ENCODE results near the gene NET1.
A peak's percentile ranks its signal among the peaks of the same experiment; 100 is the strongest.
"Not testable (repeated sequence)": the region's sequence is repeated elsewhere in the genome, so short reads cannot be mapped to it uniquely, and the experiment has no call there.

NET1 gene

DNA sequence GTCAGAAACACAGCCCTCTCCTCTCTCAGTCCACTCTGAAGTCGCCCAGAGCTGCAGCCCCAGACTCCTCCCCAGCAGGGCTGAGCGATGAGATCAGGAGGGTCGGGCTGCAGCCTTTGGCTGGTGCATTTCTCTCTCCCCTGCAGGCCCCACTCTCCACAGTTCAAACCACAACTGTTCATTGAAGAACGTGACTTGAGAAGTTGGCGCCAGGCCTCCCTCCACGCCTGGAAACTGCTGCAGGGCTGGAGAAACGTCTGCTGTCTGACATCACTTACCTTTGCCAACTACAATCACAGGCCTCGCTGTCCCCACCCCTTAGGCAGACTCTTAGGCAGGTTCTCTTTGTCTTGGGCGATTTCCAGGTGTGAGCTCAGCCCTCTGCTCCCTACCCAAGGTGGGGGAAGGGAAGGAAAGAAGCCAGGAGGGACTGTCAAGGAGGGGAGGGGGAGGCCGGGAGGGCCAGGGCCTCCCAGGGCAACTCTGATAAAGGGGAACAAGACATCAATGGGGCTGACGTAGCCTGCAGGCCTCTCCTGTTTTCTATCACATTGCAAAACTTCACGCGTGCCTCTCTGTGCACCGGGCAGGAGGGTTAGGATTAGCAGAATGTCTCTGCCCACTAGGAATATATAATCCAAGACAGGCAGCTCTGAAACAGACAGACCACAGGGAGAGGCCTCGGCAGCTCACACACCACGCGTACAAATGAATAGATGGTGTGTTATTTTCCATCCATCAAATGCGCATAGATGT is 54.3 kb downstream of the NET1 start:
- peak; percentile 13 to 46 for DNase-seq

DNA sequence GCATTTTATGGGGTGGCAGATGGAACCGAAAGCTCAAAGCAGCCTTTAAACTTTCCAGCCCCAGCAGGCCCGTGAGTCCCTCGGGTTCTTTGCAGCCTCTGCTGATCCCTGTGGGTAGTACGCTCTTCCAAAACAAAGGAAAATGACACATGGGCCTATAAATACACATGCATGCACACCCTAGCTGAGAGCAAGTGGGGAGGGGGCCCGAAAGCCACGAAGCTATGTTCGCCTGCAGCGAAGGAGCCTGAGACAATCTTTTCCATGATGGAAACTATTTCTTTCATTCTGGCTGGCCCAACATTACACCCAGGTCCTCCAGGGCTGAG is 54.8 kb downstream of the NET1 start:
- no peak for DNase-seq

DNA sequence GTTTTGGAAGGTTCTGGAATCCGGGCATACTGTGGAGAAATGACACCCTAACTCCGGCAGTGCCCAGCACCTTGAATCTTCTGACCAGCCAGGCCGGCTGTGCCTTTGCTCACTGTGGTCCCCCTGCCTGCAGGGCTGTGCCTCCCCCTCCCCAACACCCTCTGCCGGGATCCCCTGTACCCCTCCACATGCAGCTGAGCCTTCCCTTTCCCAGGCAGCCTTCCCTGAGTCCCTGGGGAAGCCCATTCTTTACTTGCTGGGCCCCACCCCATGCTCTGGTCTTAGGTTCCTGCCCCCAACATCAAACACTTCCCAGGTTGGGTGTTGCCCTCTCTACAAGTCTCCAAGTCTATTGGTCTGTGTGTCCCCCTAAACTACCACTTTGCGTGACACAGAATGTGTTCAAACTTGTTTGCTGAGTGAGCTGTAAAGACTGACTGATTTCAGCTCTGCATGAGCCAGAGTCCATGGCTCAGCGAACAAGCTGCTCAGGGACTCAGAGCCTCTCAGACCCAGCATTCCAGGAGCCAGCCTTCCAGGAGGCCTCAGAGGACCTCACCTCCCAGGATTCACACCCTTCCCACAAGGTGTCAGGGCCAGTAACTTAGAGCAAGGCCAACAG is 55.4 kb downstream of the NET1 start:
- no peak for DNase-seq

DNA sequence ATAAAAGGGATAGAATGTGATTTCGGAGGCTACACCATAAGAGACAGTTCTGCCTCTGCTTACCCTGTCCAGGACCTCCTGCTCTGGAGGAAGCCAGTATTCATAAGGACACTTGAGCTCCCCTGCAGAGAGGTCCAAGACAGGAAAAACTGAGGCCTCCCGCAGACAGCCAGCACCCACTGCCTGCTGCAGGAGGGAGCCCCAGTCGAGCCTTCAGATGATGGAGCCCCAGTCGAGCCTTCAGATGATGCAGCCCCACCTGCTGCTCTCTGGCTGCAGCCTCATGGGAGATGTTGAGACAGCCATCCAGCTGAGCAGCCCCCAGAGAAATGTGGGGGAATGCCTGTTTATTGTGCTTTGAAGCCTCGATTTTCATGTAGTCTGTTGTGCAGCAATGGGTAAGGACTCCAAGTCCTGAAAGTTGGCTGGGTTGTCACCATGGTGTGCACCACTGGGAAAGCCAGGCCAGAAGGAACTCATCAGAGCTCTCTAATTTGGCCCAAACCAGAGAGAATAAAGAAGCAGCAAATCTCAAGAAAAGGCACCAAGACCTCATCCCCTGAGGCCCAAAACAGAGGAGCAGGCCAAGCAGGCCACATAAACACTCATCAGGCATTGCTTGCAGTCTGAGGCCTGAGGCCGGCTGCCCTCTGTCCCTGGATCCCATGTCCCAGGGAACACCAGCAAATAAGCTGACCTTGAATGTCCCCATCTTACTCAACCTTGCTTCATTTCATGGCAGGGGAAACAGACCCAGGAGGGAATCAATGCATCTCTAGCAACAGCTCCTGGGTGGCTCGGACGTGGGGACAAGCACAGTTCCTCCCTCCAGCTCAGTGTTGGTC is 56.1 kb downstream of the NET1 start:
- no peak for DNase-seq

DNA sequence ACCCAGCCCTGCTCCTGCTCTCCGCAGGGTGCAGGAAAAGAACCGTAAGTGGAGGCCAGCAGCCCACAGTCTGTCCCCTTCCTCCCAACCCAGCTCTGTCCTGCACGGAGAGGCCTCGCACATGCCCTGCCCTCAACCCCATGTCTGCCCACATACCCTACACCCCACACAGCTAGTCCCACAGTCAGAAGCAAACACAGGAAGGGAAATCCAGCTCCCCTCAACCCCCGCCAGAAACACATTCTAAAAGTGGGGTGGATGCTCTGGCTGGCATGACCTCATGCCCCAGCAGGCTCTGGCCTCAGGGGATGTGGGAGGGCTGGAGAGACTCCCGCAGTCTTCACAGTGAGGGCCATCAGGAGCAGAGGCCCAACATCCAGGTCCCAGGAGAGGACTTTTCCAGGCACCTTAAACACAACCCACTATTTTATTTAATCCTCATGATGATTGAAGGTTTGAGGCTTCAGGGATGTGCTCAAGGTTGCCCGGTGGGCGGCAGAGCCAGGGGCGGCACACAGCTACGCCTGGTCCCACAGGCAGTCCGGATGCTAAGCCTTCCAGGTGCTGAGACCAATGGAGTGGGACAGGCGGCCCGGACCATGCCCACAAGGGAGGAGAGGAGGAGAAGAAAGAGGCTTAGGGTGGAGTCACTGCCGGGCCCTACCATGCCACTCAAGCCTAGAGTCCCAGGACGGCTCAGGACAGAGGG is 57.1 kb downstream of the NET1 start:
- DNase-seq: no peak

DNA sequence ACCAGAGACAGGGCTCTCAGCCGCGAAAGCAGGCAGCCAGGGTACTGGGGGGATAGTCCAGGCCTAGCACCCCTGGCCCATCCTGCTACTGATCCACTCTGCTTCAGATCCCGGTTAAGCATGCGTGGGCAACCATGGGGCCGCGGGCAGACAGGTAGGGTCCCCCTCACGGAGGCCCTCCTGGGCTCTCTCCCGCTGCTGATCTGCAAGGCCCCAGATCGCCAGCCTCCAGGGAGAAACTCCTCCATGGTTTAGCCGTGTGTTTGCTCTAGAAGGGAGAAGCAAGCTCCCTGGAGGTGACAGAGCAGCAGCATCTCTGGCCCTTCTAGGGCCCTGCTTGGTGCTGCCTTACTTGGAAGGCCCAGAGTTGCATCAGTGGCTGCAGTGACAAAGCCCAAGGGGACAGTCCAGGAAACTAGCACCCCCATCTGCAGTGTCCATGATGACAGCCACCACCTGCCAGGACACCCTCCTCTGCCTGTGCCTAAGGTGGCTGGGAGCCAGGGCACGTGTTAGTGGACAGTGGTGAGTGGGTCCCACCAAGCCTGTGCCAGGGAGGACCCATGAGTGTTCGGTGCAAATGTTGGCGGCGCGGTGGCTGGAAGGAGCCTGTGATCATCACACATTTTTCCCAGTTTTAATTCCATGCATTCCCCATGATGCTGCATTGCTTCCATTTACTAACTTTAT is 57.9 kb downstream of the NET1 start:
- DNase-seq: no peak

DNA sequence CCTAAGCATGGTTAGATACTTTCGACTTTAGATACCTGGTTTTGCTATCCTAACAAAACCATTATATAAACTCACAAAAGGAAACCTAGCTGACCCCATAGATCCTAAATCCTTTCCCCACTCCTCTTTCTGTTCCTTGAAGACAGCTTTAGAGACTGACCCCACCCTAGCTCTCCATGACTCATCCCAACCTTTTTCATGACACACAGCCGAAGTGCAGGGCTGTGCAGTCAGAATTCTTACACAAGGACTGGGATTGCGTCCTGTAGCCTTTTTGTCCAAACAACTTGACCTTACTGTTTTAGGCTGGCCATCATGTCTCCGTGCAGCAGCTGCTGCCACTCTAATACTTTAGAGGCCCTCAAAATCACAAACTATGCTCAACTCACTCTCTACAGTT is 62.3 kb downstream of the NET1 start:
- DNase-seq: not testable (repeated sequence)

DNA sequence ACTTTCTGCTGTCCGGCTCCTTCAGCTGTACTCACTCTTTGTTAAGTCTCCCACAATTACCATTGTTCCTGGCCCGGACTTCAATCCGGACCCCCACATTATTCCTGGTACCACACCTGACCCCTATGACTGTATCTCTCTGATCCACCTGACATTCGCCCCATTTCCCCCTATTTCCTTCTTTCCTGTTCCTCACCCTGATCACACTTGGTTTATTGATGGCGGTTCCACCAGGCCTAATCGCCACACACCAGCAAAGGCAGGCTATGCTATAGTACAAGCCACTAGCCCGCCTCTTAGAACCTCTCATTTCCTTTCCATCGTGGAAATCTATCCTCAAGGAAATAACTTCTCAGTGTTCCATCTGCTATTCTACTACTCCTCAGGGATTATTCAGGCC is 62.7 kb downstream of the NET1 start:
- DNase-seq: not testable (repeated sequence)

DNA sequence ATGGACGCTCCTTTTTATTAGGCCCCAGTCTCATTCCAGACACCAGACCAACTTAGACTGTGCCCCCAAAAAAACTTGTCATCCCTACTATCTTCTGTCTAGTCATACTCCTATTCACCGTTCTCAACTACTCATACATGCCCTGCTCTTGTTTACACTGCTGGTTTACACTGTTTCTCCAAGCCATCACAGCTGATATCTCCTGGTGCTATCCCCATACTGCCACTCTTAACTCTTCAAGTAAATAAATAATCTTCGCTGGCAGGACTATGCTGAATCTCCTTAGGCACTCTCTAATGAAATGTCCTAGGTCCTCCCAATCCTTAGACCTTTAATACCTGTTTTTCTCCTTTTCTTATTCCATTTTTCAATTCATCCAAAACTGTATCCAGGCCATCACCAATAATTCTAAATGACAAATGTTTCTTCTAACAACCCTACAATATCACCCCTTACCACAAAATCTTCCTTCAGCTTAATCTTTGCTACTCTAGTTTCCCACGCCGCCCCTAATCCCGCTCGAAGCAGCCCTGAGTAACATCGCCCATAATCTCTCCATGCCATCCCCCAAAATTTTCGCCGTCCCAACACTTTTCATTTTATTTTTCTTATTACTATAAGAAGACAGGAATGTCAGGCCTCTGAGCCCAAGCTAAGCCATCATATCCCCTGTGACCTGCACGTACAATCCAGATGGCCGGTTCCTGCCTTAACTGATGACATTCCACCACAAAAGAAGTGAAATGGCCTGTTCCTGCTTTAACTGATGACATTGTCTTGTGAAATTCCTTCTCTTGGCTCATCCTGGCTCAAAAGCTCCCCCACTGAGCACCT is 63.8 kb downstream of the NET1 start:
- DNase-seq: not testable (repeated sequence)

DNA sequence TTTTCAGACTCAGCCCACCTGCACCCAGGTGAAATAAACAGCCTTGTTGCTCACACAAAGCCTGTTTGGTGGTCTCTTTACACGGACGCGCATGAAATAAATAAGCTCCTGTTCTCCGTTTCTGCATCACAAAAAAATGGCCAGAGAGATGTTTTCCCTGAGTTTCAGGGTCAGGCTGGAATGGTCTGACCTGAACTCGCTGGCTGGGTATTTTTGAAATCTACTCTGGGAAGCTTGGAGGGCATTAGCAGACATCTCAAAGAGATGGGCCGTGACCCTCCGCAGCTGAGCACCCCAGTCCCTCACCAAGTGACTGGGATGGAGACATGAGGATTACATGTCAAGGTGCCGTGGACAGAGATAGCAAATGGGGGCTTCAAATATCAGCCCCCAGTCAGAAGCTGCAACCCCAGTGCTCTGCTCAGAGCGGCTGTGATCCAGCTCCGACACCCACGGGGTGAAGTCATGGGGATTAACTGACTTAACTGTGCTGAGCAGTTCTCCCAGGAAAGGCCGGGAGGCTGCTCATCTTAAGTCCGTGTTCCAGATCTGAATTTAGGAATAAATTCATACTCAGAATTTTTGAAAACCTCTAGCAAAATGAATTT is 64.7 kb downstream of the NET1 start:
- DNase-seq: no peak

DNA sequence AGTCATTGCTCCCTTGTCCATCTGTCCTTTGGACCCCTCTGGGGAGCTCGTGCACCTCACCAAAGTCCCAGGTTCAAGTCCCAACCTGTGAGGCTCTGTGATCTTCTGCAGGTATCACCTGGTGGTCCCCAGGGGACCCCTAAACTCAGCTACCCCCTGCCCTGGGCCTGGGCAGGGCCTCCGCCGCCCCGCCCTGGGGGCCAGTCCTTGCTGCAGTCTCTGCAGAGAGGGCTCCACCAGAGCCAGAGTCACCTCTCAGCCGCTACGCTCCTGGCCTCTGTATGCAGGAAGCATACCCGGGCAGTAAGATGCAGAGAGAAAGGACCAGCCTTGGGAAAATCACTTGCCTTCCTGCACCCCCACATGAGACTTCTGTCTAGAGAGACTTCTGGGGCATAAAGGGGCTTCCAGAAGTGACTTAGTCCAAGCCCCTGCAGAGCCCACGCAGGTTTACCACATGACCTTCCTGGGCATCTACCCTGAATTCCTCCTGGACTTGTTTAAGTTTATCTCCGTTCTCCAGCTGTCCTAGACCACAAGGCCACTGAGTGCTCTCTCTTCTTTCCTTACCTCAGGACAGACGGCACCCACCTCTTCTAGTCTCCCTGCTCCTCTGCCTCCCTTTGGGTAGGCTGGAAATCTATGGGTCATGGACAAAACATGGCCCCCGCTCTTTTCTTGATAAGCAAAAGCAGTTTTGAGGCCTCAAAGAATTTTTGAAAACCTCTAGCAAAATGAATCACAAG is 65.8 kb downstream of the NET1 start:
- DNase-seq: no peak

DNA sequence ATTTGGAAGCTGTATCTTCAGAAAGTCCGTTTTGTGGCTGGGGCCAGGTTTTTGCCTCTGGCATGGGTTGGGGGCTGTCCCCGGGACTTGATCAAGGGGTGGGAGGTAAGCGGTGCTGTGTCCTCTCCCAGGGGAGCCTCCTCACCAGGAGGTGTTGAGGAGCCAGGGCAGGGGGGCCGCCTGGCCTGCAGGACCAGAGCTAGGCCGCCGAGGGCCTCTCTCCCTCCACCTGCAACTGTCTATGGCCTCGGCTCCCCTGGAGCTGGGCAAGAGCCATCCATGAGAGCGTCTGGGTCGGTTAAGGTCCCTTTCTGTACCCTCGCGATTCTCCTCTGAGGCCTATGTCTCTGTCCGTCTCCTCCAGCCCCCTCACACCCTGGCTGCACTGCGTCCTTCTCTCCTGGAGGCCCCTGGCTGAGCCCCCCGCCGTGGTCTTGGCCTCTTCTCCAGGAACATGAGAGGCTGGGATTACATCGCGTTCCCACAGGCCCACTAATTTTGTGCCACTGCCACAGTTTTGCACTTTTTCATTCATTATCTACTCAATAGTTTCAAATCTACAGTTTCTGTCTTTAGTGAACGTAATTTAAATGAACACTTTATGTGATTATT is 66.4 kb downstream of the NET1 start:
- DNase-seq: no peak

DNA sequence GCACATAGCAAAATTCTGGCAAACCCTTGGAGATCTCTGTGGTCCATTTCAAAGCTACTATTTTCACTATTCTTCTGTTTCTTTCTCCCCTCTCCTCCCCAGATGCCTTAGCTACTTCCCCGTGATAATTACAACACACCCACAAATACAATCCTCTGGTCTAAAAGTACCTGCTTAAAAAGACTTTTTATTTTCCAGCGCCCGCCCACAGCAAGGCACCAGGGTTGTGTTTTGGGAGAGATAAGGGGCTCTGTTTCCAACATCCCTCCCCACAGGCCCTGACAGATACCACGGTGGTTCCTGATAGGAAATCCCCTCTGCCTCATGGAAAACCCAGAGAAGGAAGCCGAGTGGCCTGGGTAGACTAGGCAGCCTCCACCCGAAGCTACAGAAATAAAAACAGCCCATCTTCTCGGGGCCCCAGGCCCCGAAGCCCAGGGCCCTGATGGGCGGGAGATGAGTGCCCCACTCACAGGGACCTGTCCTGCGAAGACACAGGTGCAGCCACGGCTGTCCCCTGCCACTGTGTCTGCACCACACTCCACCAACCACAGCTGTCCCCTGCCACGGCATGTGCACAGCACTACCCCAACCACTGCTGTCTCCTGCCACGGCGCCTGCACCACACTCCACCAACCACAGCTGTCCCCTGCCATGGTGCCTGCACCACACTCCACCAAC is 67.3 kb downstream of the NET1 start:
- no peak for DNase-seq

DNA sequence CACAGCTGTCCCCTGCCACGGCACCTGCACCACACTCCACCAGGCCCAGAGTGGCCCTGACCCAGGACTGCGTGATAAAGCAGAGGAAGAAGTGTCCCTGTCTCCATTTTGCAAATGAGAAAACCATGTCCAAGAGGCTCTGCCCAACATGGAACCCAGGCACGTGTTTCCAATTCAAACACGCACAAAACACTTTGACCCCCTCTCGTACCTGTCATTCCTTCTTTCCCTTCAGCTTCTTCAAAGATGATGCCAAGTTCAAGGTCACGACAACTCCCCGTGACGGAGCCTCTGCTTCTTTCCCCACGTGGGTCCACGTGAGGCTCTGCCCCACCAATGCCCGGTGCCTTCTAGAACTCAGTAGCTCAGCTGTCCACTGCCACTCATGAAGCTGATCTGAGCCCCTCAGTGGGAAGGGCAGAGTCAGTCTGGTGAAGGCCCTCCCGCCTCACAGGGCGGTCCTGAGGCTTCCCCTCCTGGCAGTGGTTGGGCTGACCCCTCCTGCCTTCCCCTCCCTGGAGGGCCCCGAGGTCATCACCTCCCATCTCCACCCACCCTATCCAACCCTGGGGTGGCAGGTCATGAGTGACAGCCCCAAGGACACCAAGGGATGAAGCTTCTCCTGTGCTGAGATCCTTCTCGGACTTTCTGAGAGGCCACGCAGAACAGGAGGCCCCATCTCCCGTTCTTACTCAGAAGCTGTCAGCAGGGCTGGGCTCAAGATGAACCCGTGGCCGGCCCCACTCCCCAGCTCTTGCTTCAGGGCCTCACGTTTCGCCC is 68.0 kb downstream of the NET1 start:
- no peak for DNase-seq

DNA sequence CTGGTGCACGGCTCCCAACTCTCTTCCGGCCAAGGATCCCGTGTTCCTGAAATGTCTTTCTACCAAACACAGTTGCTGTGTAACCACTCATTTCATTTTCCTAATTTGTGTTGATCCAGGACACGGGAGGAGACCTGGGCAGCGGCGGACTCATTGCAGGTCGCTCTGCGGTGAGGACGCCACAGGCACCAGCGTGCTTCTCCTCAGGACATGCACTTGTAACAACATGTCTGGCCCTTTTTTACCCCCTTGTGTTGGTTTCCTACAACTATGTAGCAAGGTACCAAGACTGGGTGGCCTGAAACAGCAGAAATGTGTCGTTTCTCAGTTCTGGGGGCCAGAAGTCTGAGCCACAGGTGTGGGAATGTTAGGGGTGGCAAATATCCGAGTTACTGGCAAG is 68.8 kb downstream of the NET1 start:
- no peak for DNase-seq

DNA sequence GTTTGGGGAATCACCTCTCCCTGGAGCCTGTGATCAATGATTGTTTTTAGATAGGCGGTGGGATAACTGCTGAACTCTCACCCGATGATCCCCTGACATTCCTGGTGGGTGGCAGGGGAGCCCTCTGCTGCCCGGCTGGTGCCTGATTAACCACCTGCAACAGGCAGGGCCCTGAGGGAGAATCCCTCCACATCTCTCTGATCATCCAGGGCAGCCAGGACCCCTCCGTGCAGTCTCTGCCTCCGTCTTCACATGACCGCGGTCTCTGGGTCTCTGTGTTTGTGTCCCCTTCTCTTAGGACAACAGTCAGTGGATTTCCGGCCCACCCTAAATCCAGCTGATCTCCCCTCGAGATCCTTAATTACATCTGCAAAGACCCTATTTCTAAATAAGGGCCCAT is 69.7 kb downstream of the NET1 start:
- no peak for DNase-seq

DNA sequence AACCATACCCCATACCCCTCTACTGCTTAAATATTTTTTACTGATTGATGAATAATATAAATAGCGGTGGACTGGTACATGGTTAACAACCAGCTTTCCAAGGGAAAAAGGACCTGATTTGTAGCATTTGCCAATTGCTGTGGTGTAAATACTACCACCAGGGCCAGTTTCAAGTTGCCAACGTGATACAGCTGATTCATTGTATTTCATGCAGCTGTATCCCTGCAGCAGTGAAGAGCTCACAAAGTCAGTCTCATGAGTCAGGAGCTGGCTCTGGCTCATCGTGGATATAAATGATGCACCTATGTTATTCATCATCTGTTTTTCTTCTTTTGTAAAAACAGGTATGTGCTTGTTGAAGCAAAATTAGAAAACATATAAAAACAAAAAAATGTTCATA is 71.8 kb downstream of the NET1 start:
- DNase-seq: no peak

DNA sequence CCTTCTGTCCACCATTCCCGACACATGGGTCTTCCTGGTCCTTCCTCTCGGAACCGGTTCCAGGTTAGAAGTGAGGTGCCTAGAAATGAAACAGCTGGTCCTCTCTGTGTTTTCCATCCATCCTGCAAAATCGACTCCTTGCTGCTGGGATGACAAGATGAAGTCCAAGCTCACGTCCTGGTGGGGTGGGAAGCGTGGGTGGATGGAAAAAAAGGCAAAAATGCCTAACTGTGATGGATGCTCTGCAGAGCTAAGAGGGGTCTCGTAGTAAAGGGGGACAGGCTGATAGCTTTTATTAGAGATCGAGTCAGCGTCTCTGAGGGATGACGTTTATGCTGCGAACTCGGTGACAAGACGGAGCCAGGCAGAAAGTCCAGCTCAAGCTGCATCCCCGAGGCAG is 72.9 kb downstream of the NET1 start:
- no peak for DNase-seq
